Uterus (tissue), 2 donors: ENCODE data around the gene COL4A3.

Source experiments
- POLR2A ChIP-seq, 2 donors: fragments of 450-650 bp; IDR thresholded peaks; one replicate each; pipeline ENCODE4 v1.6.1; 2016; ENCODE audit warnings: antibody characterized with exemption in 2 of 2, mild to moderate bottlenecking in 1 of 2, moderate library complexity in 1 of 2
- TF ChIP-seq, protein P1 (sequence below), 4 experiments: fragments of 200-600 bp in 2 of 4; fragments of 450-650 bp in 2 of 4; sonication (generic) in 2 of 4; IDR thresholded peaks; one replicate each; pipeline ENCODE4 v1.5.1; 2016 to 2019; ENCODE audit warnings: antibody characterized with exemption in 4 of 4, mild to moderate bottlenecking in 2 of 4, moderate library complexity in 1 of 4

- TF ChIP-seq, protein P1, sequence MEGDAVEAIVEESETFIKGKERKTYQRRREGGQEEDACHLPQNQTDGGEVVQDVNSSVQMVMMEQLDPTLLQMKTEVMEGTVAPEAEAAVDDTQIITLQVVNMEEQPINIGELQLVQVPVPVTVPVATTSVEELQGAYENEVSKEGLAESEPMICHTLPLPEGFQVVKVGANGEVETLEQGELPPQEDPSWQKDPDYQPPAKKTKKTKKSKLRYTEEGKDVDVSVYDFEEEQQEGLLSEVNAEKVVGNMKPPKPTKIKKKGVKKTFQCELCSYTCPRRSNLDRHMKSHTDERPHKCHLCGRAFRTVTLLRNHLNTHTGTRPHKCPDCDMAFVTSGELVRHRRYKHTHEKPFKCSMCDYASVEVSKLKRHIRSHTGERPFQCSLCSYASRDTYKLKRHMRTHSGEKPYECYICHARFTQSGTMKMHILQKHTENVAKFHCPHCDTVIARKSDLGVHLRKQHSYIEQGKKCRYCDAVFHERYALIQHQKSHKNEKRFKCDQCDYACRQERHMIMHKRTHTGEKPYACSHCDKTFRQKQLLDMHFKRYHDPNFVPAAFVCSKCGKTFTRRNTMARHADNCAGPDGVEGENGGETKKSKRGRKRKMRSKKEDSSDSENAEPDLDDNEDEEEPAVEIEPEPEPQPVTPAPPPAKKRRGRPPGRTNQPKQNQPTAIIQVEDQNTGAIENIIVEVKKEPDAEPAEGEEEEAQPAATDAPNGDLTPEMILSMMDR (IDR thresholded peaks at IDR 0.05), result no peak
- no peak for TF ChIP-seq POLR2A (IDR thresholded peaks at IDR 0.05)
Observed at GRCh38 chr2:227141301-227141700, 23.1 kb upstream of the COL4A3 start.
